ENCODE data around the gene KCTD8. TPM values are rescaled to one million over a fixed set of nuclear protein-coding genes. Genes with fewer than 3 reads are reported as not detected.

Gene KCTD8
- total RNA-seq, 1 experiment from 2014 or later: 1.1 TPM

DNA sequence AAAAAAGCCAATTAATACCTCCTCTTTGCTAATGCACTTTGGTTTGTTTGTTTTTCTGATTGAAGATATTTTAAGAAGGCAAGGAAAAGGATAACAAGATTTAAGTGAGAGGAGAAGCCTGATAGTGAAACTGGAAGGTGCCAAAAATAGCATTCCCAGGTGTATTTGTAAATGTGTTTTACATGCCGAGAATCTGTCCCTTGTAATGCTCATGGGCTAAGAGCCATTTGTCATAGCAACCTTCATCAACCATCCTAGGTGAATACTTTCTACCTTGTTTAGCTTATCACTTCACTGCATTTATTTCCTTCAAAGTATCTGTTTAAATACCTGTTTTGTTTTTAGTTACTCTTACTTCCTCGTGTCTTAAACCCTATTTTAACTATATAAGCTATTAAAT is 127.8 kb downstream of the KCTD8 start:
- TF ChIP-seq, protein P1, sequence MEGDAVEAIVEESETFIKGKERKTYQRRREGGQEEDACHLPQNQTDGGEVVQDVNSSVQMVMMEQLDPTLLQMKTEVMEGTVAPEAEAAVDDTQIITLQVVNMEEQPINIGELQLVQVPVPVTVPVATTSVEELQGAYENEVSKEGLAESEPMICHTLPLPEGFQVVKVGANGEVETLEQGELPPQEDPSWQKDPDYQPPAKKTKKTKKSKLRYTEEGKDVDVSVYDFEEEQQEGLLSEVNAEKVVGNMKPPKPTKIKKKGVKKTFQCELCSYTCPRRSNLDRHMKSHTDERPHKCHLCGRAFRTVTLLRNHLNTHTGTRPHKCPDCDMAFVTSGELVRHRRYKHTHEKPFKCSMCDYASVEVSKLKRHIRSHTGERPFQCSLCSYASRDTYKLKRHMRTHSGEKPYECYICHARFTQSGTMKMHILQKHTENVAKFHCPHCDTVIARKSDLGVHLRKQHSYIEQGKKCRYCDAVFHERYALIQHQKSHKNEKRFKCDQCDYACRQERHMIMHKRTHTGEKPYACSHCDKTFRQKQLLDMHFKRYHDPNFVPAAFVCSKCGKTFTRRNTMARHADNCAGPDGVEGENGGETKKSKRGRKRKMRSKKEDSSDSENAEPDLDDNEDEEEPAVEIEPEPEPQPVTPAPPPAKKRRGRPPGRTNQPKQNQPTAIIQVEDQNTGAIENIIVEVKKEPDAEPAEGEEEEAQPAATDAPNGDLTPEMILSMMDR (conservative IDR thresholded peaks at IDR 0.05): no peak
- Histone ChIP-seq H2BK20ac (ENCODE audit: low read depth, low read length, poor library complexity, severe bottlenecking) (no peak overlapping the region), H2BK15ac (ENCODE audit: low read depth, low read length) (no peak overlapping the region), H3K4me2 (ENCODE audit: insufficient read depth, insufficient read length, low read length) (no peak overlapping the region), H3K79me1 (ENCODE audit: insufficient read depth, low read depth, low read length, poor library complexity, severe bottlenecking) (no peaks in the 10 kb centered on the region), H2AFZ (ENCODE audit: low read length) (no peak overlapping the region), H4K8ac (replicated peaks; ENCODE audit: insufficient read length, low read depth, low read length) (no peak overlapping the region), H3K23me2 (ENCODE audit: insufficient read length, low read depth, low read length, poor library complexity, severe bottlenecking) (no peaks in the 10 kb centered on the region), H3K4me1 (ENCODE audit: insufficient read depth, low read length) (no peaks in the 10 kb centered on the region), H3K4ac (ENCODE audit: low read depth, low read length) (no peak overlapping the region), H2AK5ac (ENCODE audit: insufficient read length, low read length) (no peak overlapping the region), H3K27ac (ENCODE audit: insufficient read length, low read depth, low read length) (no peak overlapping the region), H3K9me3 (ENCODE audit: control insufficient read depth, low read depth, low read length) (no peaks in the 10 kb centered on the region), H3K79me2 (ENCODE audit: insufficient read depth, low read length) (no peaks in the 10 kb centered on the region), H2BK5ac (ENCODE audit: insufficient read length, low read length) (no peak overlapping the region), H4K20me1 (ENCODE audit: control insufficient read depth, insufficient read depth, insufficient read length) (no peaks in the 10 kb centered on the region), H4K5ac (ENCODE audit: insufficient read length, low read depth, low read length) (no peak overlapping the region), H3T11ph (ENCODE audit: low read length) (no peak overlapping the region), H3K9ac (ENCODE audit: extremely low read depth, insufficient read length, low read length) (no peak overlapping the region), H2BK120ac (ENCODE audit: low read depth, low read length, poor library complexity, severe bottlenecking) (no peak overlapping the region), H3K56ac (ENCODE audit: insufficient read length, low read depth, low read length) (no peak overlapping the region), H4K91ac (ENCODE audit: insufficient read length, low read depth, low read length) (no peak overlapping the region), H3K23ac (ENCODE audit: insufficient read length, low read depth, low read length) (no peak overlapping the region), H3K14ac (ENCODE audit: insufficient read depth, low read length) (no peak overlapping the region), H3K27me3 (ENCODE audit: insufficient read depth, low read length) (no peaks in the 10 kb centered on the region), H3K18ac (ENCODE audit: insufficient read length, low read depth, low read length) (no peak overlapping the region), H2BK12ac (ENCODE audit: insufficient read length, low read depth, low read length) (no peak overlapping the region)
- Mint-ChIP-seq H3K4me3 (no peak overlapping the region), H3K4me1 (peaks cover 13 to 15% of the 10 kb centered on the region in 2 experiments), H3K9me3 (no peaks in the 10 kb centered on the region), H3K27ac (no peak overlapping the region), H3K36me3 (ENCODE audit: insufficient read depth in 1 of 3, low read depth in 3 of 3) (no peaks in the 10 kb centered on the region; a peak in 1 of 7 replicates), H3K27me3 (ENCODE audit: low read depth) (no peaks in the 10 kb centered on the region)
- no peak for DNase-seq
- WGBS (ENCODE audit: extremely low coverage, insufficient read length, low lambda C conversion rate): no CpG with 5 or more reads among the region's 2 CpGs

All from H9 (cell line).